Measurements from ENCODE around the gene ERBB2.
"Not testable (repeated sequence)": the region's sequence is repeated elsewhere in the genome, so short reads cannot be mapped to it uniquely, and the experiment has no call there.

ERBB2 gene

GRCh38 chr17:39679521-39680192 lies 20.2 kb upstream of the ERBB2 start:
- no peak for DNase-seq

- no peak for DNase-seq
These were observed 16.4 kb upstream of the ERBB2 start for GRCh38 chr17:39683295-39683939.

- DNase-seq = no peak
These were observed 15.3 kb upstream of the ERBB2 start for GRCh38 chr17:39684369-39685192.

- no peak for DNase-seq
These were observed 12.7 kb upstream of the ERBB2 start for GRCh38 chr17:39687101-39687545.

- peak; percentile 95 for DNase-seq
These were observed 12.1 kb upstream of the ERBB2 start, which contains the start of gene PGAP3 for GRCh38 chr17:39687546-39688474. Gene PGAP3, minus strand, starts transcription at chr17:39688057. Its CDS starts 43 bp downstream, at chr17:39688014.

- no peak for DNase-seq
These were observed 11.4 kb upstream of the ERBB2 start for GRCh38 chr17:39688475-39688835.

- DNase-seq = no peak
These were observed 10.9 kb upstream of the ERBB2 start for GRCh38 chr17:39688945-39689344.

GRCh38 chr17:39694593-39694992 lies 5.3 kb upstream of the ERBB2 start:
- no peak for DNase-seq

- no peak for DNase-seq
These were observed 4.8 kb upstream of the ERBB2 start for GRCh38 chr17:39695089-39695474.

GRCh38 chr17:39696731-39697130 lies 3.1 kb upstream of the ERBB2 start:
- no peak for DNase-seq

GRCh38 chr17:39697961-39698360 lies 1.9 kb upstream of the ERBB2 start:
- DNase-seq = no peak

- not testable (repeated sequence) for DNase-seq
These were observed 577 bp upstream of the ERBB2 start for GRCh38 chr17:39699157-39699817.

GRCh38 chr17:39700148-39700987 lies 504 bp downstream of the ERBB2 start:
- DNase-seq = no peak

GRCh38 chr17:39701012-39701783 lies 1.3 kb downstream of the ERBB2 start:
- no peak for DNase-seq

- DNase-seq = no peak
These were observed 2.0 kb downstream of the ERBB2 start for GRCh38 chr17:39701784-39702422.

- DNase-seq = no peak
These were observed 3.3 kb downstream of the ERBB2 start for GRCh38 chr17:39702901-39703893.

GRCh38 chr17:39703913-39704312 lies 4.0 kb downstream of the ERBB2 start:
- DNase-seq = no peak

GRCh38 chr17:39704821-39705551 lies 5.1 kb downstream of the ERBB2 start:
- no peak for DNase-seq
